ENCODE measurements around the gene MEI1. TPM values are rescaled to one million over a fixed set of nuclear protein-coding genes. Genes with fewer than 3 reads are reported as not detected.

Gene MEI1
- total and polyA plus RNA-seq, 2 donors (not counting 1 experiment from before 2014, with no cell fraction given), result 50.1 to 64.8 TPM

- H3K27me3 ChIP-seq (replicated peaks in 1 of 4; ENCODE audit: control extremely low read depth in 1 of 4, control insufficient read depth in 3 of 4, insufficient read depth in 4 of 4, low read length in 3 of 4), result no peaks in the 10 kb centered on the region
- no peaks in the 10 kb centered on the region for H3K9me3 ChIP-seq (ENCODE audit: control extremely low read depth in 1 of 3, control insufficient read depth in 2 of 3, insufficient read depth in 1 of 3, low read length in 2 of 3)
- peaks cover 0 to 39% of the 10 kb centered on the region in 2 experiments for H3K36me3 ChIP-seq (replicated peaks in 1 of 2; ENCODE audit: control extremely low read depth in 1 of 2, control insufficient read depth in 1 of 2, extremely low read depth in 1 of 2, insufficient read depth in 2 of 2, low read length in 1 of 2)
- no peak for DNase-seq
- ATAC-seq (ENCODE audit: low read depth), result no peak
- peak overlapping the region; percentile 53 for H3K27ac Mint-ChIP-seq
- no peak overlapping the region for H3K27ac ChIP-seq (ENCODE audit: low read length in 2 of 2)
- H3K4me1 ChIP-seq (ENCODE audit: control insufficient read depth in 2 of 2, insufficient read depth in 2 of 2, low read length in 2 of 2), result no peaks in the 10 kb centered on the region
- CTCF ChIA-PET, result no interaction called here
- no peak overlapping the region for H3K4me3 Mint-ChIP-seq
- no peak overlapping the region for H3K4me3 ChIP-seq (ENCODE audit: control extremely low read depth in 1 of 5, extremely low read depth in 1 of 5, insufficient read depth in 1 of 5, low read depth in 2 of 5, low read length in 4 of 5)
- no peak overlapping the region for H2AFZ ChIP-seq (ENCODE audit: insufficient read depth, low read depth, low read length, poor library complexity, severe bottlenecking)
- H3K4me1 Mint-ChIP-seq, result no peaks in the 10 kb centered on the region
- H4K20me1 ChIP-seq (ENCODE audit: control insufficient read depth, insufficient read depth, low read length, poor library complexity, severe bottlenecking), result no peaks in the 10 kb centered on the region
- H3K79me2 ChIP-seq (ENCODE audit: control insufficient read depth, insufficient read depth, low read length), result peaks cover 7% of the 10 kb centered on the region
- 100% methylated on average over 1 of the region's 1 CpG for WGBS (ENCODE audit: insufficient coverage)
- no peak overlapping the region for H3K9ac ChIP-seq (ENCODE audit: low read length)
- H3K27me3 Mint-ChIP-seq, result no peaks in the 10 kb centered on the region
- no peak overlapping the region for H3K4me2 ChIP-seq (replicated peaks; ENCODE audit: low read depth, low read length, poor library complexity, severe bottlenecking)
- no peaks in the 10 kb centered on the region for H3K9me3 Mint-ChIP-seq (ENCODE audit: insufficient read depth)
- intact Hi-C loops (cut with micrococcal nuclease), result no loop called here
- POLR2A ChIA-PET, result no interaction called here
- TF ChIP-seq CTCF (IDR thresholded peaks at IDR 0.05) (no peak), EZH2 (IDR thresholded peaks at IDR 0.05; ENCODE audit: borderline replicate concordance, insufficient read depth, low read depth, low read length, poor library complexity, severe bottlenecking) (no peak)
Measured at GRCh38 chr22:41816241-41816640, 116.9 kb downstream of the MEI1 start.

- Histone ChIP-seq H3K36me3 (replicated peaks in 1 of 2; ENCODE audit: control extremely low read depth in 1 of 2, control insufficient read depth in 1 of 2, extremely low read depth in 1 of 2, insufficient read depth in 2 of 2, low read length in 1 of 2) (peaks cover 0 to 35% of the 10 kb centered on the region in 2 experiments), H3K79me2 (ENCODE audit: control insufficient read depth, insufficient read depth, low read length) (peaks cover 7% of the 10 kb centered on the region), H2AFZ (ENCODE audit: insufficient read depth, low read depth, low read length, poor library complexity, severe bottlenecking) (no peak overlapping the region), H3K4me1 (ENCODE audit: control insufficient read depth in 2 of 2, insufficient read depth in 2 of 2, low read length in 2 of 2) (no peaks in the 10 kb centered on the region), H3K9ac (ENCODE audit: low read length) (no peak overlapping the region), H3K27ac (ENCODE audit: low read length in 2 of 2) (no peak overlapping the region), H3K9me3 (ENCODE audit: control extremely low read depth in 1 of 3, control insufficient read depth in 2 of 3, insufficient read depth in 1 of 3, low read length in 2 of 3) (no peaks in the 10 kb centered on the region), H3K4me3 (ENCODE audit: control extremely low read depth in 1 of 5, extremely low read depth in 1 of 5, insufficient read depth in 1 of 5, low read depth in 2 of 5, low read length in 4 of 5) (no peak overlapping the region), H3K4me2 (replicated peaks; ENCODE audit: low read depth, low read length, poor library complexity, severe bottlenecking) (no peak overlapping the region), H3K27me3 (replicated peaks in 1 of 4; ENCODE audit: control extremely low read depth in 1 of 4, control insufficient read depth in 3 of 4, insufficient read depth in 4 of 4, low read length in 3 of 4) (no peaks in the 10 kb centered on the region), H4K20me1 (ENCODE audit: control insufficient read depth, insufficient read depth, low read length, poor library complexity, severe bottlenecking) (no peaks in the 10 kb centered on the region)
- no peaks in the 10 kb centered on the region for H3K9me3 Mint-ChIP-seq (ENCODE audit: insufficient read depth)
- CTCF ChIA-PET, result no interaction called here
- intact Hi-C loops (cut with micrococcal nuclease), result no loop called here
- ATAC-seq (ENCODE audit: low read depth) (no peak), DNase-seq (no peak)
- no peaks in the 10 kb centered on the region for H3K4me1 Mint-ChIP-seq
- no peaks in the 10 kb centered on the region for H3K27me3 Mint-ChIP-seq
- POLR2A ChIA-PET, result no interaction called here
- no peak overlapping the region for H3K4me3 Mint-ChIP-seq
- TF ChIP-seq CTCF (IDR thresholded peaks at IDR 0.05) (no peak), EZH2 (IDR thresholded peaks at IDR 0.05; ENCODE audit: borderline replicate concordance, insufficient read depth, low read depth, low read length, poor library complexity, severe bottlenecking) (no peak)
- 100% methylated on average over 1 of the region's 2 CpGs for WGBS (ENCODE audit: insufficient coverage)
- H3K27ac Mint-ChIP-seq, result no peak overlapping the region
Measured at GRCh38 chr22:41816871-41817270, 117.6 kb downstream of the MEI1 start.

Measured in B cell (primary cell).